Lung (tissue), 12 donors: ENCODE measurements around the gene LDHA. TPM values are rescaled to one million over a fixed set of nuclear protein-coding genes. Genes with fewer than 3 reads are reported as not detected.

Experiments
- ATAC-seq: fragments of 200-7000 bp; cut with Tn5 transposase; one replicate; pipeline ENCODE4 v1.9.1; 2020; ENCODE audit warnings: moderate number of reproducible peaks; ENCODE audit not compliant: insufficient read depth, low FRiP score
- DNase-seq, 3 donors: peaks; one replicate each; pipeline ENCODE4 v3.0.0-alpha.2; 2013 to 2017
- H3K27ac ChIP-seq, 2 donors: one replicate each; pipeline ENCODE4 v1.5.1; 2013; ENCODE audit warnings: mild to moderate bottlenecking in 2 of 2, moderate library complexity in 2 of 2, control low read depth in 1 of 2, inconsistent platforms in 1 of 2, low read depth in 1 of 2, low read length in 1 of 2
- H3K27me3 ChIP-seq, 3 donors: one replicate each; pipeline ENCODE4 v1.5.1; 2013; ENCODE audit warnings: low read length in 2 of 3; ENCODE audit not compliant: control insufficient read depth in 3 of 3, insufficient read depth in 3 of 3
- H3K36me3 ChIP-seq, 4 donors: one replicate each; pipeline ENCODE4 v1.5.1; 2013; ENCODE audit warnings: low read length in 4 of 4, mild to moderate bottlenecking in 1 of 4, moderate library complexity in 1 of 4; ENCODE audit not compliant: control insufficient read depth in 4 of 4, insufficient read depth in 4 of 4
- H3K4me1 ChIP-seq, 5 donors: one replicate each; pipeline ENCODE4 v1.5.1; 2013; ENCODE audit warnings: low read length in 5 of 5, mild to moderate bottlenecking in 2 of 5, moderate library complexity in 1 of 5; ENCODE audit not compliant: control insufficient read depth in 5 of 5, insufficient read depth in 5 of 5
- H3K4me3 ChIP-seq: one replicate; pipeline ENCODE4 v1.5.1; 2013; ENCODE audit warnings: mild to moderate bottlenecking, control low read depth, moderate library complexity
- H3K9ac ChIP-seq, 2 donors: one replicate each; pipeline ENCODE4 v1.5.1; 2013; ENCODE audit warnings: low read length in 2 of 2, control low read depth in 1 of 2; ENCODE audit not compliant: insufficient read depth in 1 of 2
- H3K9me3 ChIP-seq, 4 donors: one replicate each; pipeline ENCODE4 v1.5.1; 2013; ENCODE audit warnings: low read length in 3 of 4, mild to moderate bottlenecking in 1 of 4, moderate library complexity in 1 of 4; ENCODE audit not compliant: control insufficient read depth in 4 of 4, insufficient read depth in 3 of 4
- WGBS, 2 donors: extraction: QIAGEN DNeasy Blood & Tissue Kit; methylation state at CpG; one replicate each; pipeline ENCODE4 v1.1.7; 2013; 5-methylcytosine and 5-hydroxymethylcytosine counted together
- polyA plus RNA-seq, 2 donors: library from polyadenylated mRNA; stranded (reverse); fragments of 200-250 nt; gene quantifications; one replicate each; pipeline ENCODE4 v1.2.1, GENCODE V29; 2013
- total RNA-seq, 2 donors: library from RNA; depleted of rRNA in 1 of 2; stranded (reverse); fragments of >200 nt in 1 of 2; gene quantifications; one replicate each; pipeline ENCODE4 v1.2.1, GENCODE V29; 2014 to 2021
- TF ChIP-seq, protein P1 (sequence below): IDR thresholded peaks from 2 replicates; pipeline ENCODE4 v1.5.1; 2012; ENCODE audit warnings: mild to moderate bottlenecking; ENCODE audit errors: control extremely low read depth, extremely low read depth
- donor health status: control.
- donor health status: control.
- donor health status: Bipolar disorder and iron deficiency.
- donor health status: healthy.
- donor health status: DM: yes; HTN: yes; CAD: no.

Gene LDHA
- total and polyA plus RNA-seq, 4 donors, result 238 to 596 (median 330) TPM

DNA sequence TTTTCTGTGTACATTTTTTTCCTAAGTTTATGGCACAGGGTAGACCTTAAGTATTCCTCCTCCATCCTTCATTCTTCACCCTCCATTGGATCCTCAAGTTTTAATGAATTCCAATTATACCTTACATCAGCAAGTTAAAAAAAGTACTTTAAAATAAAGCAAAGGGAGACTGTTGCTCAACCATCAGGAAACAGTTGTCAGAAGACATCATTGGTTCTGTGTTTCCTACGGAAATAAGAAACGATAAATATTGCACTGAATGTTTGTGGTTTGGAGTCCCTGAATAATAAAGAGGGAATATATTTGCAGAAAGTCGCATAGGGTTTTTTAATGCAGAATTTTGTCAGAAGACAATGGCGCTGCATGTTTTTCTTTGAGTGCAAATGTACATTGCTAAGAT lies 28.1 kb upstream of the LDHA start:
- Histone ChIP-seq H3K27me3 (no peaks in the 10 kb centered on the region), H3K9me3 (peaks cover 0 to 2% (median 0%) of the 10 kb centered on the region in 4 donors), H3K36me3 (peaks cover 20 to 34% (median 29%) of the 10 kb centered on the region in 4 donors), H3K4me3 (no peak overlapping the region), H3K9ac (no peak overlapping the region), H3K27ac (no peak overlapping the region), H3K4me1 (no peaks in the 10 kb centered on the region)
- DNase-seq (no peak), ATAC-seq (no peak)
- TF ChIP-seq, protein P1, sequence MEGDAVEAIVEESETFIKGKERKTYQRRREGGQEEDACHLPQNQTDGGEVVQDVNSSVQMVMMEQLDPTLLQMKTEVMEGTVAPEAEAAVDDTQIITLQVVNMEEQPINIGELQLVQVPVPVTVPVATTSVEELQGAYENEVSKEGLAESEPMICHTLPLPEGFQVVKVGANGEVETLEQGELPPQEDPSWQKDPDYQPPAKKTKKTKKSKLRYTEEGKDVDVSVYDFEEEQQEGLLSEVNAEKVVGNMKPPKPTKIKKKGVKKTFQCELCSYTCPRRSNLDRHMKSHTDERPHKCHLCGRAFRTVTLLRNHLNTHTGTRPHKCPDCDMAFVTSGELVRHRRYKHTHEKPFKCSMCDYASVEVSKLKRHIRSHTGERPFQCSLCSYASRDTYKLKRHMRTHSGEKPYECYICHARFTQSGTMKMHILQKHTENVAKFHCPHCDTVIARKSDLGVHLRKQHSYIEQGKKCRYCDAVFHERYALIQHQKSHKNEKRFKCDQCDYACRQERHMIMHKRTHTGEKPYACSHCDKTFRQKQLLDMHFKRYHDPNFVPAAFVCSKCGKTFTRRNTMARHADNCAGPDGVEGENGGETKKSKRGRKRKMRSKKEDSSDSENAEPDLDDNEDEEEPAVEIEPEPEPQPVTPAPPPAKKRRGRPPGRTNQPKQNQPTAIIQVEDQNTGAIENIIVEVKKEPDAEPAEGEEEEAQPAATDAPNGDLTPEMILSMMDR, result no peak
- WGBS, 2 donors, result 33 to 67% methylated on average over 4 of the region's 4 CpGs

DNA sequence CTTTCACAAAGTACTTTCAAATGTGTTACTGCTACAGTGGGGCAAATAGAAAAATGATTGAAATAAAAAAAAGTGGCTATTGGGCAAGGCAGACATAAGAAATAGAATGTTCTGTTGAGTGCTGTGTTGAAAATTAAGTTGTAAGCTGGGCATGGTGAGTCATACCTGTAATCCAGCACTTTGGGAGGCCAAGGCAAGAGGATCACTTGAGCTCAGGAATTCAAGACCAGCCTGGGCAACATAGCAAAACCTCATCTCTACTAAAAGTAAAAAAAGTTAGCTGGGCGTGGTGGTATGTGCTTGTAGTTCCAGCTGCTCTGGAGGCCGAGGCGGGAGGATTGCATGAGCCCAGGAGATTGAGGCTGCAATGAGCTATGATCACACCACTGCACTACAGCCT lies 26.9 kb upstream of the LDHA start:
- no peak overlapping the region for H3K9ac ChIP-seq
- no peak overlapping the region for H3K4me3 ChIP-seq
- ATAC-seq (no peak), DNase-seq (no peak)
- H3K27ac ChIP-seq, result no peak overlapping the region
- peaks cover 0 to 2% (median 0%) of the 10 kb centered on the region in 4 donors for H3K9me3 ChIP-seq
- H3K36me3 ChIP-seq, result peaks cover 15 to 26% (median 20%) of the 10 kb centered on the region in 4 donors
- H3K4me1 ChIP-seq, result no peaks in the 10 kb centered on the region
- WGBS, 2 donors, result 96 to 98% methylated on average over 3 of the region's 3 CpGs
- no peaks in the 10 kb centered on the region for H3K27me3 ChIP-seq
- TF ChIP-seq, protein P1, result no peak

DNA sequence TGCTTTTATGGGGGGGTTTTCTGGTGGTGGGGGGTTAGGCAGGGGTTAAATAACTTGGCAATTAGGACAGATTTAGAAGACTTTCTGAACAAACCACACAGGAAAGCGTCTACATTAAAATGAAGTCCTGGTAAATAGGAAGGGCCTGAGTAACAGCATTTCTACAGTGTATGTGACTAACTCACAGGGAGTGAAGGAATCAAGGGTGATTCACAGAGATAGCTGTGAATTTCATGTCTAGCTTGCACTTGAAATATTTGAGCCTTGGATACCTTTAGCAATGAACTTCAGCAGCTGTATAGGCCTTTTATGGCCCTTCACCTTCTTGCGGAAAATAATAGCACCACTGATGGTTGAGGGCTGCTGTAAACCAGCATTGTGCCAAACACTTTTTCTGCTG lies 26.1 kb upstream of the LDHA start:
- Histone ChIP-seq H3K4me1 (no peaks in the 10 kb centered on the region), H3K27me3 (no peaks in the 10 kb centered on the region), H3K4me3 (no peak overlapping the region), H3K9ac (no peak overlapping the region), H3K36me3 (peaks cover 11 to 23% (median 17%) of the 10 kb centered on the region in 4 donors), H3K27ac (no peak overlapping the region), H3K9me3 (peaks cover 0 to 2% (median 0%) of the 10 kb centered on the region in 4 donors)
- WGBS, 2 donors, result 67 to 74% methylated on average over 2 of the region's 2 CpGs
- TF ChIP-seq, protein P1, result no peak
- DNase-seq (no peak), ATAC-seq (no peak)

DNA sequence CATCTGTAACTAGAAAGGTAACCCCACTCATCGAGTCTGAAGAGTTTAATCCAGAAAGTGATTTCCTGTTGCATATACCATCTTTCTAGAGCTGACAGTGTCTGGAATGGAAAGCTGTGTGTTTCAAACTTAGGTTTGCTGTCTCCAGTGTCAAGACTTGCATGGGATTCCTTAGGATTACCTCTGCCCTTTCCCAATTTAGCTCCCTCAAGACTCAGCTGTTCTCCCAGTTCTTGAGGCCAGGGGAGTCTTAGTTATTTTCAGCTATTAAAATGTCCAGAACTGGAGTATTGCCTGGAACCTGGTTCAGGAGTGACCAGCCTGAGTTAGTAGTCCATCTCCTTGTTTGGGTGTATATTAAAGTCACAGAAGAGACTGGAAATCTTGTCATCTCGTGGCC lies 25.0 kb upstream of the LDHA start:
- H3K4me3 ChIP-seq, result no peak overlapping the region
- no peak for DNase-seq
- peaks cover 6 to 14% (median 10%) of the 10 kb centered on the region in 4 donors for H3K36me3 ChIP-seq
- H3K9me3 ChIP-seq, result peaks cover 0 to 2% (median 0%) of the 10 kb centered on the region in 4 donors
- TF ChIP-seq, protein P1, result no peak
- no peak overlapping the region for H3K27ac ChIP-seq
- H3K27me3 ChIP-seq, result no peaks in the 10 kb centered on the region
- no peak for ATAC-seq
- WGBS, 2 donors, result 61 to 63% methylated on average over 2 of the region's 2 CpGs
- H3K9ac ChIP-seq, result no peak overlapping the region
- no peaks in the 10 kb centered on the region for H3K4me1 ChIP-seq
